Activated CD4-positive, CD25-positive, alpha-beta regulatory T cell treated with anti-CD3 and anti-CD28 coated beads, Interleukin-2, amount 50 U/mL, for 16 hours (primary cell): ENCODE results near the gene EFNA3.

Experiments
- DNase-seq: peaks from one replicate; pipeline ENCODE4 v3.0.0-alpha.2; 2020; ENCODE audit warnings: low read depth, low spot score

EFNA3 gene

GRCh38 chr1:155048449-155049334, 29.9 kb upstream of the EFNA3 start:
- no peak for DNase-seq

GRCh38 chr1:155049651-155050559, 28.7 kb upstream of the EFNA3 start:
- DNase-seq: no peak

DNA sequence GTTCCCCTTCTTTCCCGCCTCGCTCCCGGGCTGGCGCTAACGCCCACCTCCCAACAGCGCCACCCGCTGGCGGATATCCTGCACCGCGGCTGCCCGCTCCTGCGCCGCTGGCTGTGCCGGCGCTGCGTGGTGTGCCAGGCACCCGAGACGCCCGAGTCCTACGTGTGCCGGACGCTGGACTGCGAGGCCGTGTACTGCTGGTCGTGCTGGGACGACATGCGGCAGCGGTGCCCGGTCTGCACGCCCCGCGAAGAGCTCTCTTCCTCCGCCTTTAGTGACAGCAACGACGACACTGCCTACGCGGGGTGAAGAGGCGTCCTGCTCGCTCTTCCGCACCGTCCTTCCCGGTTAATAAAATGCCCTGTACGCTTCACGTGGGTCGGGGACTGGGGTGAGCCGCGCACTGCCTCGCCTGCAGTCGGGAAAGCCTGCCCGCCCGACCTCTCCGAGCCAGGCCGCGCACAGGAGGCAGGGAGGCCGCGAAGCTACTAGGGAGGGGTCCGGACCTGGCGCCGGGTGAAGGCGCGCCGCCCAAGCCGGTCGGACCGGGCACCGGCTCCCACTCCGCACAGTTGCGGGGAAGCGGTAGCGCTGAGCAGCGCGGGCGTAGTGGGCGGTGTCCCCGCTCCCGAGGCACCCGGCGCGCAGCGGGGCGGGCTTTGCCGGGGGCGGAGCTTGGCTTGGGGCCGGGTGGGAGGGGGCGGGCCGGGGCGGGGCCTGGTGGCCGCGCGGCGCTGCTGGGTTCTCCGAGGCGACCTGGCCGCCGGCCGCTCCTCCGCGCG, 27.9 kb upstream of the EFNA3 start, which contains the start of gene ADAM15:
Gene ADAM15, plus strand, starts transcription at position 757 of the 782 bp plus-strand sequence. CDS start 71 bp downstream, outside the sequence.
- peak; percentile 52 for DNase-seq

DNA sequence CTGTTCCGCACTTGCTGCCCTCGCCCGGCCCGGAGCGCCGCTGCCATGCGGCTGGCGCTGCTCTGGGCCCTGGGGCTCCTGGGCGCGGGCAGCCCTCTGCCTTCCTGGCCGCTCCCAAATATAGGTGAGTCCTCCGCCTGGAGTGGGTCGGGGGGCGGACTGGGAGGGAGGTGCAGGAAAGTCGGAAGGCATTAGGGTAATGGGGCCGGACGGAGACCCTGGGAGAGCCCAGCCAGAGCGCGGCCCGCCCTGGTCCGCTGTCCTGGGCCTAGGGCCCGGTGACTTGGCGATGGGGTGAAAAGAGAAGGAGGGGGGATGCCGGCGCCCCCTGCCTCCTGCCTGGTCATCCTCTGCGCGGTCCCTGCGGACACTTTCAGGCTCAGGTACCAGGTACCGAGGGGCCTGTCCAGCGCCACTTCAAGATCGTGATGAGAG, 27.3 kb upstream of the EFNA3 start:
- DNase-seq: no peak

- DNase-seq: no peak
These were observed 26.7 kb upstream of the EFNA3 start for GRCh38 chr1:155051777-155052398.

- no peak for DNase-seq
These were observed 25.9 kb upstream of the EFNA3 start for GRCh38 chr1:155052439-155053395.

DNA sequence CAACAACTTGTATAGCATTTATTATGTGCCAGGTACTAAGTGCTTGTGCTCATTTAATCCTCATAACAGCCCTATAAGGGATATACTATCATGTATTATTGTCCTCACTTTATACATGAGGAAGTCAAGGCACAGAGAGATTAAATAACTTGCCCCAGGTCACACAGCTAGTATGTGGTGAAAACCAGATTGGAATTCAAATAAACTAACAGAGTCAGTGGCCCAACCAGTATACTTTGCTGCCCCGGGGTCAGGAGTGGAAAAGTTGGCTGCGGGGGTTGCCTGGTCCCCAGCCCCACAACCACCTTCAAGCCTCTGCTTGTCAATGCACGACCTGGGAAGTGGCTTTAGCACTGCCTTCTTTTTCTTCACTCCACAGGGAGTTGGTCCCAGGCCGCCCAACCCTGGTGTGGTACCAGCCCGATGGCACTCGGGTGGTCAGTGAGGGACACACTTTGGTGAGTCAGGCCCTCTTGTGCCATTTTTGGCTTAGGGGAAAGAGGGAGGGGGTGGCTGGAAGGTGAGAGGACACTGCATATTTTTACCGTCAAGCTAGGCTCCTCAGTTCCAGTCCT, 25.0 kb upstream of the EFNA3 start:
- no peak for DNase-seq

DNA sequence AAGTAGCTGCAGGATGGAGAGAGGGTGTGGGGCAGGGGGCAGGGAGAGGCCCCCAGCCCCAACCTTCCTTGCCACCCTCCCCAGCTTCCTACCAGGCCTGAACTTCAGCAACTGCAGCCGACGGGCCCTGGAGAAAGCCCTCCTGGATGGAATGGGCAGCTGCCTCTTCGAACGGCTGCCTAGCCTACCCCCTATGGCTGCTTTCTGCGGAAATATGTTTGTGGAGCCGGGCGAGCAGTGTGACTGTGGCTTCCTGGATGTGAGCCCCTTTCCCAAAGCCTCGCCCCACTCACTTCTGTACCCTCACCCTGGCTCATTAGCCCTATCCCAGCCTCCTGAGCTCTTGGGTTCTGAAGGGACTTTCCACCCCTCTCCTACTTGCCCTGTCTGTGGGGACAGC, 21.5 kb upstream of the EFNA3 start:
- no peak for DNase-seq

DNA sequence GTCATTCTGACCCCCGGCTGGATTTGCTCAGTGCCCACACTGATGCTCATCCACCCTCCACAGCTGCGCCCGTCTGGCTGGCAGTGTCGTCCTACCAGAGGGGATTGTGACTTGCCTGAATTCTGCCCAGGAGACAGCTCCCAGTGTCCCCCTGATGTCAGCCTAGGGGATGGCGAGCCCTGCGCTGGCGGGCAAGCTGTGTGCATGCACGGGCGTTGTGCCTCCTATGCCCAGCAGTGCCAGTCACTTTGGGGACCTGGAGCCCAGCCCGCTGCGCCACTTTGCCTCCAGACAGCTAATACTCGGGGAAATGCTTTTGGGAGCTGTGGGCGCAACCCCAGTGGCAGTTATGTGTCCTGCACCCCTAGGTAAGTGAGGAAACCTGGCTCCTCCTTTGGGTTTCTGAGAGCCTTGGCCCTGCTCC, 20.8 kb upstream of the EFNA3 start:
- no peak for DNase-seq

DNA sequence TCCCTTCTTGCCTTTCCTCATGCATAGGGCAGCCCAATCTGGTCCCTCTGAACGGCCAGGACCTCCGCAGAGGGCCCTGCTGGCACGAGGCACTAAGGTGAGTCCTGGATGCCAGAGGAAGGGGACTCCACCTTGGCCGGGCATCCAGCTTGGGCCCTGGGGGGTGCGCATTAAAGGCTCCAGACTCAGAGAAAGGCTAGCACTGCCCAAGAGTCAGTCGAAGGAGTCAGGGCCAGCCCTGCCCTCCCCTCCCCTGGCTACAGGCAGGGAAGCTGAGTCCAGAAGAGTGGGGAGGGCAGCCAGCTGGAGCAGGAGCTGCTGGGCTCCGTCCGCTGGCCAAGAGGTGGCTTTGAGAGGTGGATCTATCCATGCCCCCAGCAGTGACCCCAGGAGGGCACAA, 17.9 kb upstream of the EFNA3 start:
- DNase-seq: no peak

DNA sequence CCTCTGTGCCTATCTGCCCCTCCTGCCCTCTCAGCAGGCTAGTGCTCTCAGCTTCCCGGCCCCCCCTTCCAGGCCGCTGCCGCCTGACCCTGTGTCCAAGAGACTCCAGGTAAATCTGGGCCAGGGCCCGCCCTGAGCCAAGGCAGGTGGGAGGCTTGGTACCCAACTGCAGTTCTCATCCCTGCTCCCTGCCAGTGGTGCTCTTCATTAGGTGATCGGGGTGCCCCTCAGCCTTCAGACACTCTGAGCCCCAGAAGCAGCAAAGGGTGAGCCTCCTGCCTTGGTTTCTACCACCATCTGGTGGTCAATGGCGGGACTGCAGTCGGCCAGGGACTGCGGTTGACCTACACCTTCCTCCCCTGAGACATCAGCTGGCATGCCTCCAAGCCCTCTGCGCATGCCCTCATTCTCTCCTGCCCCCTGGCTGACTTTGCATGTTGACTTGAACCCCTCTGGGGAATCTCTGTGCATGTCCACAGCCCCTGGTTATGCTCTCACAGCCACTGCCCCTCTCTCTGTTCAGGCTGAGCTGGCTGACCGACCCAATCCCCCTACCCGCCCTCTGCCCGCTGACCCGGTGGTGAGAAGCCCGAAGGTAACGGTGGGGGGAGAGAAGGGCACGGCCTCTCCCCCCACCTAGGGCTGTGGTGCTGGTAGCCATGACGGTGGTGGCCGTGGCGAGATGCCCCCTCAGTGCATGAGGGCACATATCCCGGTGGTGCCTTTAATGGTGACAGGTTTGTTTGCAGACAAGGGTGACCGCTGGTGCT, 17.1 kb upstream of the EFNA3 start:
- peak; percentile 84 for DNase-seq

GRCh38 chr1:155062151-155062686, 16.4 kb upstream of the EFNA3 start:
- no peak for DNase-seq

GRCh38 chr1:155062702-155063411, 15.8 kb upstream of the EFNA3 start:
- peak; percentile 45 for DNase-seq

GRCh38 chr1:155063550-155064110, 15.0 kb upstream of the EFNA3 start, which contains the start of gene EFNA4:
TSS of gene EFNA4 (plus strand) at chr1:155063740. CDS start at chr1:155063824, 84 bp downstream.
- DNase-seq: peak; percentile 69

- DNase-seq: no peak
These were observed 14.4 kb upstream of the EFNA3 start for GRCh38 chr1:155064111-155064831.

DNA sequence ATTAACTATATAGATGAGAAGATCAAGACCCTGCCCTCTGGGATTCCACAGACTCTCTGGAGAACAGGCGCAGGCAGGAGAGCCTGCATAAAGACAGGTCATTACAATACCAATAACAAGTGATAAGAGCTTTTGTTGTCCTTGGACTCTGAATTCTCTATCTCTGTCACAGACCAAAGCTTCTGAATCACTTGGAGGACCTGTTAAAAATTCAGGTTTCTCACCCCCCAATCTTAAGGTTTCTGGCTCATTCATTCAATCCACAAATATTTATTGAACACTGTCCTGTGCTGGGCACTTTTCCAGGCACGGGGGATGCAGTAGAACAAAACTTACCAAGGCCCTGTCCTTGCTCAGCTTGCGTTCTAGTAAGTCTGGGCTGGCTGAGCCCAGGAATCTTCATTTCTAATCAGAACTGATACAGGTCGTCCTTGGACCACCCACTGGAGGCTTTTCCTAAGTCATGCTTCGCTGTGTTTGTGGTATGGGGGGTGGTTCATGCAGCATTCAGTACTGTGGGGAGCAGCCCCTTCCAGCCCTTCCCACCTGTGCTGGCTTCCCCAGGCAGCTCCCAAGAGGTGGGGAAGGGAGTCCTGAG, 13.7 kb upstream of the EFNA3 start:
- DNase-seq: no peak
